PC-9 (cell line): Measurements from ENCODE around the gene ARHGAP26. TPM values are rescaled to one million over a fixed set of nuclear protein-coding genes. Genes with fewer than 3 reads are reported as not detected.

Experiments
- BruUV-seq: library from RNA; stranded (reverse); fragments of 400-500 nt; replicated peaks from 2 replicates; lab custom pipeline; 2021; lab: Mats Ljungman, UMichigan
- CTCF ChIA-PET: fragments of 300-600 bp; sonication (Branson Sonifier 250); formaldehyde crosslinking; loops from one replicate; lab custom pipeline; 2022; ENCODE audit warnings: antibody characterized with exemption; lab: Charles Lee
- POLR2A ChIA-PET: fragments of 300-600 bp; sonication (Branson Sonifier 250); formaldehyde crosslinking; loops from one replicate; lab custom pipeline; 2022; ENCODE audit warnings: antibody characterized with exemption; ENCODE audit not compliant: unreplicated experiment; lab: Charles Lee
- DNase-seq, 2 experiments: peaks; one replicate each; pipeline versions ENCODE4 v3.0.0 to v3.0.0-alpha.2; 2015 to 2022; ENCODE audit warnings: mixed read lengths in 1 of 2
- H2AFZ ChIP-seq: fragments of 200-600 bp; sonication (generic); 2 replicates; pipeline ENCODE4 v1.8.1; 2017; ENCODE audit warnings: antibody characterized with exemption
- H3F3A ChIP-seq: fragments of 200-600 bp; sonication (generic); 2 replicates; pipeline ENCODE4 v1.8.1; 2017; ENCODE audit warnings: antibody characterized with exemption, mild to moderate bottlenecking, low read depth; ENCODE audit not compliant: insufficient read depth
- H3K27ac ChIP-seq: fragments of 200-600 bp; sonication (generic); 2 replicates; pipeline ENCODE4 v1.6.1; 2016; ENCODE audit warnings: mixed run types
- H3K27me3 ChIP-seq: fragments of 200-600 bp; sonication (generic); 2 replicates; pipeline ENCODE4 v1.6.1; 2016; ENCODE audit warnings: low read depth, mixed run types; ENCODE audit not compliant: insufficient read depth
- H3K36me3 ChIP-seq: fragments of 200-600 bp; sonication (generic); 2 replicates; pipeline ENCODE4 v1.6.1; 2016; ENCODE audit warnings: low read depth, mixed run types
- H3K4me1 ChIP-seq: fragments of 200-600 bp; sonication (generic); replicated peaks from 2 replicates; pipeline ENCODE4 v1.6.1; 2016; ENCODE audit warnings: mixed run types; ENCODE audit not compliant: insufficient read depth
- H3K4me2 ChIP-seq: fragments of 200-600 bp; sonication (generic); 2 replicates; pipeline ENCODE4 v1.6.1; 2017; ENCODE audit warnings: mixed run types
- H3K4me3 ChIP-seq: fragments of 200-600 bp; sonication (generic); 2 replicates; pipeline ENCODE4 v1.6.1; 2016; ENCODE audit warnings: mixed run types
- H3K79me2 ChIP-seq: fragments of 200-600 bp; sonication (generic); 2 replicates; pipeline ENCODE4 v1.6.1; 2017; ENCODE audit warnings: low read depth, mixed run types
- H3K9me2 ChIP-seq: fragments of 200-600 bp; sonication (generic); 2 replicates; pipeline ENCODE4 v1.8.1; 2017; ENCODE audit warnings: mild to moderate bottlenecking; ENCODE audit not compliant: insufficient read depth
- H3K9me3 ChIP-seq: fragments of 200-600 bp; sonication (generic); 2 replicates; pipeline ENCODE4 v1.8.1; 2016; ENCODE audit warnings: low read depth; ENCODE audit not compliant: insufficient read depth
- H4K20me1 ChIP-seq: fragments of 200-600 bp; sonication (generic); 2 replicates; pipeline ENCODE4 v1.8.1; 2017; ENCODE audit not compliant: insufficient read depth
- EZH2 ChIP-seq: fragments of 200-600 bp; sonication (generic); IDR thresholded peaks from 2 replicates; pipeline ENCODE4 v1.8.0; 2017; ENCODE audit warnings: antibody characterized with exemption, low read depth
- intact Hi-C: fragments of 100-400 bp; cut with micrococcal nuclease; formaldehyde crosslinking; loops from one replicate; pipeline ENCODE4 v1.10.0; 2022; ENCODE audit not compliant: unreplicated experiment
- total RNA-seq: library from RNA; stranded (reverse); gene quantifications from 2 replicates; pipeline ENCODE4 v1.2.3, GENCODE V29; 2021
- TF ChIP-seq, protein P1 (sequence below): fragments of 200-600 bp; sonication (generic); conservative IDR thresholded peaks from 2 replicates; pipeline ENCODE4 v1.6.1; 2017; ENCODE audit warnings: mixed run types, antibody characterized with exemption, mild to moderate bottlenecking, moderate library complexity

The ARHGAP26 gene
- total RNA-seq, 1 experiment from 2014 or later: 29.7 TPM

- Histone ChIP-seq H3K27ac (peak overlapping the region; percentile 91), H3K27me3 (no peaks in the 10 kb centered on the region), H3K36me3 (no peaks in the 10 kb centered on the region), H3K4me2 (no peak overlapping the region), H3K9me2 (no peaks in the 10 kb centered on the region), H2AFZ (no peak overlapping the region), H4K20me1 (no peaks in the 10 kb centered on the region), H3K79me2 (no peaks in the 10 kb centered on the region), H3K9me3 (no peaks in the 10 kb centered on the region; the same call in 1 of the 2 replicates), H3K4me3 (no peak overlapping the region), H3K4me1 (peaks cover 68% of the 10 kb centered on the region), H3F3A (peaks cover 51% of the 10 kb centered on the region)
- ChIA-PET POLR2A (no interaction called here), CTCF (interaction anchor here (0.6 kb wide), 1 partner anchor 19 kb away, joined by 3 read pairs; no protein-coding TSS in a partner anchor)
- no TSS peak for BruUV-seq
- intact Hi-C loops: loop anchor here (10.0 kb wide), 1 partner anchor 408 kb away; no protein-coding TSS in a partner anchor
- DNase-seq: peak in 1 of 2 experiments; percentile 16
- no peak for TF ChIP-seq EZH2
- TF ChIP-seq, protein P1, sequence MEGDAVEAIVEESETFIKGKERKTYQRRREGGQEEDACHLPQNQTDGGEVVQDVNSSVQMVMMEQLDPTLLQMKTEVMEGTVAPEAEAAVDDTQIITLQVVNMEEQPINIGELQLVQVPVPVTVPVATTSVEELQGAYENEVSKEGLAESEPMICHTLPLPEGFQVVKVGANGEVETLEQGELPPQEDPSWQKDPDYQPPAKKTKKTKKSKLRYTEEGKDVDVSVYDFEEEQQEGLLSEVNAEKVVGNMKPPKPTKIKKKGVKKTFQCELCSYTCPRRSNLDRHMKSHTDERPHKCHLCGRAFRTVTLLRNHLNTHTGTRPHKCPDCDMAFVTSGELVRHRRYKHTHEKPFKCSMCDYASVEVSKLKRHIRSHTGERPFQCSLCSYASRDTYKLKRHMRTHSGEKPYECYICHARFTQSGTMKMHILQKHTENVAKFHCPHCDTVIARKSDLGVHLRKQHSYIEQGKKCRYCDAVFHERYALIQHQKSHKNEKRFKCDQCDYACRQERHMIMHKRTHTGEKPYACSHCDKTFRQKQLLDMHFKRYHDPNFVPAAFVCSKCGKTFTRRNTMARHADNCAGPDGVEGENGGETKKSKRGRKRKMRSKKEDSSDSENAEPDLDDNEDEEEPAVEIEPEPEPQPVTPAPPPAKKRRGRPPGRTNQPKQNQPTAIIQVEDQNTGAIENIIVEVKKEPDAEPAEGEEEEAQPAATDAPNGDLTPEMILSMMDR: no peak
Observed at GRCh38 chr5:143247134-143247815, 477.1 kb downstream of the ARHGAP26 start.

DNA sequence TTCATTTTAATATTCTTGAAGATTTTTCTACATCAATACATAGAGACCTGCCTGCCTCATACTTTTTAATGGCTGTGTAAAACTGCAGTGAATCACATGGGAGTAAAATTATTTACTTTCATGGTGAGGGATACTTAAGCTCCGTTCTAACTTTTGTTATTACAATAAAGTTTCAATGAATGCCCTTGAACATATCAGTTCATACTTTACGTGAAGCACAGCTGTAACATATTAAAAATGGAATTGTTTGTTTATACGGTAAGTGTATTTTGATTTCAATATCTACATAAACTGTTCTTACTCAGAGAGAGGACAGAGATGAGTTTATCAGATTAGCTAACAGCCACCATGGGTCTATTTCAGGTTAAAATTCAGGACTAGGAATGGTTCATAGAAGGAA, 478.2 kb downstream of the ARHGAP26 start:
- H3K27me3 ChIP-seq: no peaks in the 10 kb centered on the region
- H3F3A ChIP-seq: peaks cover 46% of the 10 kb centered on the region
- H3K36me3 ChIP-seq: no peaks in the 10 kb centered on the region
- H4K20me1 ChIP-seq: no peaks in the 10 kb centered on the region
- peak overlapping the region; percentile 52 for H3K27ac ChIP-seq
- no peaks in the 10 kb centered on the region for H3K79me2 ChIP-seq
- intact Hi-C loops: loop anchor here (10.0 kb wide), 1 partner anchor 406 kb away; no protein-coding TSS in a partner anchor
- no peaks in the 10 kb centered on the region; the same call in 1 of the 2 replicates for H3K9me3 ChIP-seq
- POLR2A ChIA-PET: no interaction called here
- no peak for TF ChIP-seq EZH2
- TF ChIP-seq, protein P1: no peak
- H3K4me1 ChIP-seq: peaks cover 57% of the 10 kb centered on the region
- CTCF ChIA-PET: no interaction called here
- H3K4me2 ChIP-seq: no peak overlapping the region; the same call in 1 of the 2 replicates
- H2AFZ ChIP-seq: no peak overlapping the region
- no TSS peak for BruUV-seq
- DNase-seq: peak in 1 of 2 experiments; percentile 13
- no peaks in the 10 kb centered on the region for H3K9me2 ChIP-seq
- no peak overlapping the region for H3K4me3 ChIP-seq

DNA sequence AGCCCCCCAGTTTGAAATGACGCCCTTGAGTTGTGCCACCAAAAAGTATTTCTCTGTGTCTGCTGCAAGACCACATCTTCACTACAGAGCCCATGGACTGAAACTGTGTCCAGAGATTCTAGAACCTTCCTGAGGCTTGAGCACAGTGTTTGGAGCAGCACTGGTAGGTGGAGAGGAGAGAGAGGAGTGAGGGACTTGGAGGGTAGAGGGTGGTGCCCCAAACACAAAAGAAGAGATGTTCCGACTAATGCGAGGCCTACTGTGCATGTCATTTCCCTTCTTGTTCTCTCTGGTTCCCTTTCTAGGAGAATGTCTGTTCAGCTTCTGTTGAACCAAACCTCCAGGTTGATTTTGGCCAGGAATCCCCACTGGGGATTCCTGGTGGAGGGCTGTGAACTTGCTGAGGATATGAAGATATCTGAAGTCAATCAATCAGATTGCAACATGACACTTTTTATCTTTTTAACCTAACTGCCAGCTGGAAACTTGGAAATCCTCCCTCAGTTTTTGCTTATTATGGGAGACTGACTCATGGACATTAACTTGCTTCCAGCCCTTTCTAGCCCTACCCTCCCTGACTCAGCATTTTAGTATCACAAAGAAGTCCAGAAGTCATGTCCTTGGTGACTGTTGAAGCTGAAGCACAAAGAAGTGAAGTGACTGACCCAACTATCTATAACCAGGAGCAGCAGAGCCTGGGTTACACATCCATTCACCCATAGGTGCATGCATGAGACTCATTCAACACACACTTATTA, 478.8 kb downstream of the ARHGAP26 start:
- intact Hi-C loops: loop anchor here (10.0 kb wide), 1 partner anchor 406 kb away; no protein-coding TSS in a partner anchor
- peak in 1 of 2 experiments; percentile 69 for DNase-seq
- H3K27me3 ChIP-seq: no peaks in the 10 kb centered on the region
- H3K9me2 ChIP-seq: no peaks in the 10 kb centered on the region
- CTCF ChIA-PET: interaction anchor here (0.7 kb wide), 1 partner anchor 32 kb away, joined by 3 read pairs; no protein-coding TSS in a partner anchor
- no TSS peak for BruUV-seq
- peaks cover 40% of the 10 kb centered on the region for H3F3A ChIP-seq
- H3K4me2 ChIP-seq: peak overlapping the region; percentile 50
- POLR2A ChIA-PET: interaction anchor here (0.5 kb wide), 1 partner anchor 154 kb away, joined by 3 read pairs; no protein-coding TSS in a partner anchor
- no peak overlapping the region for H3K4me3 ChIP-seq
- TF ChIP-seq, protein P1: no peak
- no peak for TF ChIP-seq EZH2
- peaks cover 53% of the 10 kb centered on the region for H3K4me1 ChIP-seq
- H3K27ac ChIP-seq: peak overlapping the region; percentile 52
- H3K9me3 ChIP-seq: no peaks in the 10 kb centered on the region; the same call in 1 of the 2 replicates
- no peaks in the 10 kb centered on the region for H4K20me1 ChIP-seq
- no peaks in the 10 kb centered on the region for H3K79me2 ChIP-seq
- no peaks in the 10 kb centered on the region for H3K36me3 ChIP-seq
- H2AFZ ChIP-seq: no peak overlapping the region
